Islet precursor cell (in vitro differentiated cells): ENCODE data around the gene DCAF4L1.

ENCODE experiments used
- DNase-seq: peaks from one replicate; pipeline ENCODE4 v3.0.0-alpha.2; 2018

The DCAF4L1 gene

GRCh38 chr4:41981456-41981855, at the start of gene DCAF4L1:
Gene DCAF4L1, plus strand, starts transcription at chr4:41981756. Its CDS starts 37 bp downstream, at chr4:41981793.
- DNase-seq: no peak

- no peak for DNase-seq
These were observed 48.6 kb upstream of the DCAF4L1 start for GRCh38 chr4:41932988-41933387.

GRCh38 chr4:41933997-41934503, 47.5 kb upstream of the DCAF4L1 start:
- DNase-seq: no peak

- DNase-seq: no peak
These were observed 47.0 kb upstream of the DCAF4L1 start for GRCh38 chr4:41934514-41934900.

- DNase-seq: peak; percentile 90
These were observed 46.5 kb upstream of the DCAF4L1 start, which contains the start of gene TMEM33 for GRCh38 chr4:41934901-41935651. Gene TMEM33, plus strand, starts transcription at chr4:41935429. Its CDS starts 56 bp downstream, at chr4:41935485.

- no peak for DNase-seq
These were observed 45.9 kb upstream of the DCAF4L1 start for GRCh38 chr4:41935652-41936021.

GRCh38 chr4:41939016-41939626, 42.4 kb upstream of the DCAF4L1 start:
- no peak for DNase-seq

GRCh38 chr4:41940834-41941233, 40.7 kb upstream of the DCAF4L1 start:
- no peak for DNase-seq

- no peak for DNase-seq
These were observed 38.0 kb upstream of the DCAF4L1 start for GRCh38 chr4:41943506-41943905.

GRCh38 chr4:41944089-41944488, 37.5 kb upstream of the DCAF4L1 start:
- no peak for DNase-seq

GRCh38 chr4:41949531-41949930, 32.0 kb upstream of the DCAF4L1 start:
- DNase-seq: no peak

GRCh38 chr4:41957634-41958033, 23.9 kb upstream of the DCAF4L1 start:
- DNase-seq: no peak

GRCh38 chr4:41963105-41963504, 18.5 kb upstream of the DCAF4L1 start:
- DNase-seq: no peak

- DNase-seq: no peak
These were observed 17.2 kb upstream of the DCAF4L1 start for GRCh38 chr4:41964401-41964800.

GRCh38 chr4:41967392-41967791, 14.2 kb upstream of the DCAF4L1 start:
- DNase-seq: no peak

GRCh38 chr4:41969671-41970070, 11.9 kb upstream of the DCAF4L1 start:
- DNase-seq: no peak

GRCh38 chr4:41975341-41975740, 6.2 kb upstream of the DCAF4L1 start:
- DNase-seq: no peak

- no peak for DNase-seq
These were observed 4.6 kb upstream of the DCAF4L1 start for GRCh38 chr4:41976775-41977516.

GRCh38 chr4:41977709-41978108, 3.8 kb upstream of the DCAF4L1 start:
- no peak for DNase-seq

GRCh38 chr4:41982716-41983115, 1.2 kb downstream of the DCAF4L1 start:
- DNase-seq: no peak

- DNase-seq: no peak
These were observed 3.6 kb downstream of the DCAF4L1 start for GRCh38 chr4:41985151-41985550.

GRCh38 chr4:41989994-41990364, 8.4 kb downstream of the DCAF4L1 start:
- DNase-seq: no peak

GRCh38 chr4:41990365-41991111, 9.0 kb downstream of the DCAF4L1 start, which contains the start of gene SLC30A9:
Gene SLC30A9, plus strand, starts transcription at chr4:41990530. Its CDS starts 122 bp downstream, at chr4:41990652.
- peak; percentile 97 for DNase-seq
